ENCODE measurements around the gene ADGRA1. TPM values are rescaled to one million over a fixed set of nuclear protein-coding genes. Genes with fewer than 3 reads are reported as not detected.

Gene ADGRA1
- total RNA-seq, 3 donors from 2014 or later: 0.10 TPM; not detected in 2

GRCh38 chr10:133071733-133072132 lies 16.0 kb upstream of the ADGRA1 start:
- H3K9me3 ChIP-seq: no peaks in the 10 kb centered on the region
- no peak for DNase-seq
- no peak for TF ChIP-seq CTCF (IDR thresholded peaks at IDR 0.05)
- no peak for ATAC-seq
- no peak overlapping the region for H3K4me3 ChIP-seq
- no peaks in the 10 kb centered on the region for H3K36me3 ChIP-seq (ENCODE audit: low read depth)
- H3K4me1 ChIP-seq (ENCODE audit: low read depth): no peaks in the 10 kb centered on the region
- intact Hi-C loops (cut with DNase I, micrococcal nuclease): no loop called here

- no peak for DNase-seq
- intact Hi-C loops (cut with DNase I, micrococcal nuclease): no loop called here
Measured at GRCh38 chr10:133072196-133072595, 15.5 kb upstream of the ADGRA1 start.

GRCh38 chr10:133072720-133073390 lies 14.9 kb upstream of the ADGRA1 start:
- intact Hi-C loops (cut with DNase I, micrococcal nuclease): no loop called here
- ATAC-seq: no peak
- no peak for TF ChIP-seq CTCF (IDR thresholded peaks at IDR 0.05)

More at GRCh38 chr10:133072196-133072595, 15.5 kb upstream of the ADGRA1 start:
- Histone ChIP-seq H3K9me3 (no peaks in the 10 kb centered on the region), H3K4me1 (ENCODE audit: low read depth) (no peaks in the 10 kb centered on the region), H3K4me3 (no peak overlapping the region), H3K36me3 (ENCODE audit: low read depth) (no peaks in the 10 kb centered on the region)
- TF ChIP-seq CTCF (IDR thresholded peaks at IDR 0.05): no peak
- ATAC-seq: no peak

GRCh38 chr10:133075346-133076137 lies 12.2 kb upstream of the ADGRA1 start:
- Histone ChIP-seq H3K4me3 (no peak overlapping the region), H3K4me1 (ENCODE audit: low read depth) (no peaks in the 10 kb centered on the region), H3K36me3 (ENCODE audit: low read depth) (no peaks in the 10 kb centered on the region), H3K9me3 (no peaks in the 10 kb centered on the region)
- ATAC-seq: no peak
- TF ChIP-seq CTCF (IDR thresholded peaks at IDR 0.05): no peak
- no peak for DNase-seq
- intact Hi-C loops (cut with DNase I, micrococcal nuclease): no loop called here

More at GRCh38 chr10:133072720-133073390, 14.9 kb upstream of the ADGRA1 start:
- H3K4me1 ChIP-seq (ENCODE audit: low read depth): no peaks in the 10 kb centered on the region
- no peaks in the 10 kb centered on the region for H3K9me3 ChIP-seq
- H3K36me3 ChIP-seq (ENCODE audit: low read depth): no peaks in the 10 kb centered on the region
- DNase-seq: no peak
- H3K4me3 ChIP-seq: no peak overlapping the region

- H3K4me3 ChIP-seq: no peak overlapping the region
- ATAC-seq (no peak), DNase-seq (no peak)
- H3K4me1 ChIP-seq (ENCODE audit: low read depth): no peaks in the 10 kb centered on the region
- intact Hi-C loops (cut with DNase I, micrococcal nuclease): no loop called here
- no peaks in the 10 kb centered on the region for H3K36me3 ChIP-seq (ENCODE audit: low read depth)
- no peak for TF ChIP-seq CTCF (IDR thresholded peaks at IDR 0.05)
- no peaks in the 10 kb centered on the region for H3K9me3 ChIP-seq
Measured at GRCh38 chr10:133076274-133077038, 11.3 kb upstream of the ADGRA1 start.

Data from mucosa of descending colon (tissue), 3 donors.